Mammary epithelial cell (primary cell): ENCODE measurements around the gene GAK.

Source experiments
- CTCF ChIP-seq, 2 donors: IDR thresholded peaks in 1 of 2; conservative IDR thresholded peaks in 1 of 2; 2 replicates each; pipeline ENCODE4 v1.5.1; 2011 to 2012; ENCODE audit warnings: inconsistent platforms in 2 of 2, low read length in 2 of 2, mild to moderate bottlenecking in 2 of 2, control low read depth in 1 of 2, low read depth in 1 of 2; ENCODE audit not compliant: insufficient read depth in 1 of 2; ENCODE audit errors: extremely low read depth in 1 of 2
- EZH2 ChIP-seq: IDR thresholded peaks from 2 replicates; pipeline ENCODE4 v1.6.1; 2012; ENCODE audit warnings: low read length, inconsistent platforms, borderline replicate concordance

- TF ChIP-seq CTCF (conservative IDR thresholded peaks at IDR 0.05 in 1 of 2, IDR thresholded peaks at IDR 0.05 in 1 of 2; ENCODE audit: extremely low read depth in 1 of 2, insufficient read depth in 1 of 2, low read depth in 1 of 2, low read length in 2 of 2): no peak
- TF ChIP-seq EZH2: no peak
Observed at GRCh38 chr4:958314-958665, 26.2 kb upstream of the GAK start.
